Tibial nerve (tissue), 4 donors: ENCODE measurements around the gene MLST8. TPM values are rescaled to one million over a fixed set of nuclear protein-coding genes. Genes with fewer than 3 reads are reported as not detected.

Experiments
- DNase-seq, 2 donors: peaks; one replicate each; pipeline ENCODE4 v3.0.0-alpha.2; 2019; ENCODE audit warnings: low spot score in 2 of 2
- H3K27ac ChIP-seq, 4 donors: fragments of 200-600 bp; sonication (generic) in 3 of 4; one replicate each; pipeline ENCODE4 v1.5.1; 2017 to 2019; ENCODE audit warnings: mild to moderate bottlenecking in 1 of 4
- H3K27me3 ChIP-seq, 2 donors: fragments of 200-600 bp; sonication (generic) in 1 of 2; one replicate each; pipeline versions ENCODE4 v1.5.1 to v1.6.0; 2017 to 2019
- H3K36me3 ChIP-seq, 3 donors: fragments of 200-600 bp; sonication (generic); one replicate each; pipeline ENCODE4 v1.5.1; 2018 to 2019
- H3K4me1 ChIP-seq, 4 donors: fragments of 200-600 bp; sonication (generic) in 3 of 4; one replicate each; pipeline ENCODE4 v1.5.1; 2017 to 2019
- H3K4me3 ChIP-seq, 4 donors: fragments of 200-600 bp; sonication (generic) in 3 of 4; one replicate each; pipeline ENCODE4 v1.5.1; 2017 to 2019; ENCODE audit warnings: mild to moderate bottlenecking in 1 of 4, moderate library complexity in 1 of 4
- H3K9me3 ChIP-seq, 4 donors: fragments of 200-600 bp; sonication (generic) in 3 of 4; one replicate each; pipeline ENCODE4 v1.5.1; 2017 to 2019
- CTCF ChIP-seq, 5 experiments: fragments of 200-600 bp in 3 of 5; fragments of 450-650 bp in 2 of 5; sonication (generic) in 3 of 5; IDR thresholded peaks; one replicate each; pipeline ENCODE4 v1.5.1; 2016 to 2019; ENCODE audit warnings: antibody characterized with exemption in 5 of 5, mild to moderate bottlenecking in 3 of 5, moderate library complexity in 2 of 5
- EP300 ChIP-seq, 2 donors: sonication (generic); formaldehyde crosslinking; IDR thresholded peaks; one replicate each; pipeline ENCODE4 v1.6.1; 2017; ENCODE audit warnings: antibody characterized with exemption in 2 of 2, mild to moderate bottlenecking in 1 of 2
- POLR2A ChIP-seq, 2 donors: fragments of 450-650 bp; IDR thresholded peaks; one replicate each; pipeline ENCODE4 v1.6.1; 2017; ENCODE audit warnings: antibody characterized with exemption in 2 of 2, mild to moderate bottlenecking in 2 of 2, moderate library complexity in 2 of 2
- WGBS, 2 donors: methylation state at CpG; one replicate each; pipeline ENCODE4 v1.1.5; 2018; 5-methylcytosine and 5-hydroxymethylcytosine counted together
- total RNA-seq, 4 donors: library from RNA; depleted of rRNA; stranded (reverse); fragments of >200 nt; gene quantifications; one replicate each; pipeline ENCODE4 v1.1.0, GENCODE V29; 2016

MLST8 gene
- total RNA-seq, 4 donors from 2014 or later: 28.8 to 73.8 (median 43.8) TPM

GRCh38 chr16:2158262-2158638 lies 47.0 kb upstream of the MLST8 start:
- Histone ChIP-seq H3K9me3 (no peaks in the 10 kb centered on the region), H3K4me1 (peaks cover 0 to 82% (median 62%) of the 10 kb centered on the region in 4 donors), H3K36me3 (peaks cover 0 to 3% (median 0%) of the 10 kb centered on the region in 3 donors), H3K27ac (peak overlapping the region; percentile 71 to 96 (median 85)), H3K4me3 (no peak overlapping the region), H3K27me3 (no peaks in the 10 kb centered on the region)
- 64 to 68% methylated on average over 14 to 15 of the region's 15 CpGs for WGBS, 2 donors
- DNase-seq: no peak
- no peak for TF ChIP-seq EP300 (IDR thresholded peaks at IDR 0.05)
- no peak for TF ChIP-seq CTCF (IDR thresholded peaks at IDR 0.05)
- TF ChIP-seq POLR2A (IDR thresholded peaks at IDR 0.05): no peak

GRCh38 chr16:2159175-2159838 lies 45.9 kb upstream of the MLST8 start:
- H3K36me3 ChIP-seq: peaks cover 0 to 9% (median 0%) of the 10 kb centered on the region in 3 donors
- H3K9me3 ChIP-seq: no peaks in the 10 kb centered on the region
- H3K4me3 ChIP-seq: peak overlapping the region; percentile 8 to 44 (median 28)
- H3K27me3 ChIP-seq: no peaks in the 10 kb centered on the region
- TF ChIP-seq CTCF (IDR thresholded peaks at IDR 0.05) (peak in 1 of 5 experiments; percentile 9), EP300 (IDR thresholded peaks at IDR 0.05) (peak; percentile 64 to 75), POLR2A (IDR thresholded peaks at IDR 0.05) (peak in 1 of 2 donors; percentile 56)
- H3K27ac ChIP-seq: peak overlapping the region; percentile 71 to 96 (median 85)
- 3 to 38% methylated on average over 12 of the region's 24 CpGs for WGBS, 2 donors
- H3K4me1 ChIP-seq: peaks cover 0 to 72% (median 52%) of the 10 kb centered on the region in 4 donors
- DNase-seq: peak; percentile 64 to 68

- TF ChIP-seq POLR2A (IDR thresholded peaks at IDR 0.05) (no peak), EP300 (IDR thresholded peaks at IDR 0.05) (peak in 1 of 2 donors; percentile 53), CTCF (IDR thresholded peaks at IDR 0.05) (no peak)
- Histone ChIP-seq H3K27ac (peak overlapping the region; percentile 71 to 96 (median 85)), H3K4me1 (peaks cover 0 to 68% (median 49%) of the 10 kb centered on the region in 4 donors), H3K9me3 (no peaks in the 10 kb centered on the region), H3K36me3 (peaks cover 0 to 14% (median 0%) of the 10 kb centered on the region in 3 donors), H3K27me3 (no peaks in the 10 kb centered on the region), H3K4me3 (peak overlapping the region in 1 of 4 donors; percentile 9)
- 33 to 52% methylated on average over 15 to 20 of the region's 20 CpGs for WGBS, 2 donors
- DNase-seq: peak; percentile 58 to 65
These were observed 44.2 kb upstream of the MLST8 start for GRCh38 chr16:2160915-2161551.

GRCh38 chr16:2161911-2162310 lies 43.3 kb upstream of the MLST8 start:
- Histone ChIP-seq H3K4me1 (peaks cover 0 to 59% (median 43%) of the 10 kb centered on the region in 4 donors), H3K9me3 (no peaks in the 10 kb centered on the region), H3K27ac (peak overlapping the region in 3 of 4 donors; percentile 73 to 96 (median 85)), H3K36me3 (peaks cover 0 to 23% (median 0%) of the 10 kb centered on the region in 3 donors), H3K4me3 (no peak overlapping the region), H3K27me3 (no peaks in the 10 kb centered on the region)
- WGBS, 2 donors: 95% methylated on average over 7 of the region's 10 CpGs; no CpG with 5 or more reads in 1 of the 2 donors
- no peak for TF ChIP-seq EP300 (IDR thresholded peaks at IDR 0.05)
- TF ChIP-seq CTCF (IDR thresholded peaks at IDR 0.05): no peak
- TF ChIP-seq POLR2A (IDR thresholded peaks at IDR 0.05): no peak
- no peak for DNase-seq

GRCh38 chr16:2162676-2163118 lies 42.6 kb upstream of the MLST8 start:
- H3K27me3 ChIP-seq: no peaks in the 10 kb centered on the region
- no peak for DNase-seq
- no peaks in the 10 kb centered on the region for H3K9me3 ChIP-seq
- H3K4me1 ChIP-seq: peaks cover 0 to 51% (median 35%) of the 10 kb centered on the region in 4 donors
- TF ChIP-seq POLR2A (IDR thresholded peaks at IDR 0.05) (no peak), CTCF (IDR thresholded peaks at IDR 0.05) (no peak), EP300 (IDR thresholded peaks at IDR 0.05) (no peak)
- H3K27ac ChIP-seq: peak overlapping the region in 2 of 4 donors; percentile 50 to 96
- peaks cover 0 to 30% (median 0%) of the 10 kb centered on the region in 3 donors for H3K36me3 ChIP-seq
- no peak overlapping the region for H3K4me3 ChIP-seq
- WGBS, 2 donors: 90 to 91% methylated on average over 10 to 11 of the region's 13 CpGs
